ENCODE results near the gene SP4.

GRCh38 chr7:21514062-21514461 lies 86.2 kb downstream of the SP4 start:
- no peak for TF ChIP-seq POLR2A (IDR thresholded peaks at IDR 0.05)
- TF ChIP-seq, protein P1, sequence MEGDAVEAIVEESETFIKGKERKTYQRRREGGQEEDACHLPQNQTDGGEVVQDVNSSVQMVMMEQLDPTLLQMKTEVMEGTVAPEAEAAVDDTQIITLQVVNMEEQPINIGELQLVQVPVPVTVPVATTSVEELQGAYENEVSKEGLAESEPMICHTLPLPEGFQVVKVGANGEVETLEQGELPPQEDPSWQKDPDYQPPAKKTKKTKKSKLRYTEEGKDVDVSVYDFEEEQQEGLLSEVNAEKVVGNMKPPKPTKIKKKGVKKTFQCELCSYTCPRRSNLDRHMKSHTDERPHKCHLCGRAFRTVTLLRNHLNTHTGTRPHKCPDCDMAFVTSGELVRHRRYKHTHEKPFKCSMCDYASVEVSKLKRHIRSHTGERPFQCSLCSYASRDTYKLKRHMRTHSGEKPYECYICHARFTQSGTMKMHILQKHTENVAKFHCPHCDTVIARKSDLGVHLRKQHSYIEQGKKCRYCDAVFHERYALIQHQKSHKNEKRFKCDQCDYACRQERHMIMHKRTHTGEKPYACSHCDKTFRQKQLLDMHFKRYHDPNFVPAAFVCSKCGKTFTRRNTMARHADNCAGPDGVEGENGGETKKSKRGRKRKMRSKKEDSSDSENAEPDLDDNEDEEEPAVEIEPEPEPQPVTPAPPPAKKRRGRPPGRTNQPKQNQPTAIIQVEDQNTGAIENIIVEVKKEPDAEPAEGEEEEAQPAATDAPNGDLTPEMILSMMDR (IDR thresholded peaks at IDR 0.05), result no peak

Data from right lobe of liver (tissue), 4 donors.